Caco-2 (cell line): Measurements from ENCODE around the gene C7. TPM values are rescaled to one million over a fixed set of nuclear protein-coding genes. Genes with fewer than 3 reads are reported as not detected.

ENCODE experiments used
- BruUV-seq: library from RNA; stranded (reverse); fragments of 400-500 nt; replicated peaks from 2 replicates; lab custom pipeline; 2021; lab: Mats Ljungman, UMichigan
- CTCF ChIA-PET: fragments of 300-600 bp; sonication (Branson Sonifier 250); formaldehyde crosslinking; loops from one replicate; lab custom pipeline; 2022; ENCODE audit warnings: antibody characterized with exemption; lab: Charles Lee
- POLR2A ChIA-PET: fragments of 300-600 bp; sonication (Branson Sonifier 250); formaldehyde crosslinking; loops from one replicate; lab custom pipeline; 2022; ENCODE audit warnings: antibody characterized with exemption; lab: Charles Lee
- DNase-seq, 2 experiments: peaks; one replicate each; pipeline versions ENCODE4 v3.0.0 to v3.0.0-alpha.2; 2020 to 2022
- H3K27me3 ChIP-seq: replicated peaks from 2 replicates; pipeline ENCODE4 v1.6.0; 2011; ENCODE audit warnings: low read length; ENCODE audit not compliant: control insufficient read depth, insufficient read depth
- H3K36me3 ChIP-seq: 2 replicates; pipeline ENCODE4 v1.5.1; 2011; ENCODE audit warnings: low read length; ENCODE audit not compliant: control insufficient read depth, insufficient read depth
- H3K4me1 ChIP-seq: fragments of 250-450 bp; sonication (Bioruptor Pico); 2 replicates; pipeline ENCODE4 v1.5.1; 2020; ENCODE audit warnings: mild to moderate bottlenecking
- H3K4me3 ChIP-seq: 2 replicates; pipeline ENCODE4 v1.5.1; 2011; ENCODE audit warnings: low read depth, mild to moderate bottlenecking, control low read depth, low read length
- H3K9me3 ChIP-seq: fragments of 250-450 bp; sonication (Bioruptor Pico); 2 replicates; pipeline ENCODE4 v1.5.1; 2020; ENCODE audit warnings: mild to moderate bottlenecking, moderate library complexity
- H3K27ac Mint-ChIP-seq: one replicate; pipeline ENCODE4 v1.8.0; 2022; ENCODE audit warnings: mixed read lengths; ENCODE audit not compliant: unreplicated experiment
- H3K27me3 Mint-ChIP-seq: one replicate; pipeline ENCODE4 v1.8.0; 2022; ENCODE audit warnings: mixed read lengths; ENCODE audit not compliant: insufficient read depth, unreplicated experiment
- H3K36me3 Mint-ChIP-seq: one replicate; pipeline ENCODE4 v1.8.0; 2022; ENCODE audit warnings: mild to moderate bottlenecking, mixed read lengths; ENCODE audit not compliant: insufficient read depth, unreplicated experiment
- H3K4me1 Mint-ChIP-seq: one replicate; pipeline ENCODE4 v1.8.0; 2022; ENCODE audit warnings: low read depth, mixed read lengths; ENCODE audit not compliant: unreplicated experiment
- H3K4me3 Mint-ChIP-seq: one replicate; pipeline ENCODE4 v1.8.0; 2022; ENCODE audit warnings: mild to moderate bottlenecking, moderate library complexity, mixed read lengths; ENCODE audit not compliant: unreplicated experiment
- H3K9me3 Mint-ChIP-seq: one replicate; pipeline ENCODE4 v1.8.0; 2022; ENCODE audit warnings: mixed read lengths; ENCODE audit not compliant: unreplicated experiment
- CTCF ChIP-seq, 2 experiments: fragments of 200-600 bp in 1 of 2; IDR thresholded peaks; 1 replicate in 1 of 2; 2 replicates in 1 of 2; pipeline versions ENCODE4 v1.5.1 to v1.8.0; 2011 to 2022; ENCODE audit warnings: antibody characterized with exemption in 1 of 2, control low read depth in 1 of 2, inconsistent platforms in 1 of 2, low read depth in 1 of 2, low read length in 1 of 2, mild to moderate bottlenecking in 1 of 2, moderate library complexity in 1 of 2; ENCODE audit not compliant: insufficient read depth in 1 of 2, severe bottlenecking in 1 of 2, unreplicated experiment in 1 of 2
- intact Hi-C: fragments of 100-400 bp; cut with micrococcal nuclease; formaldehyde crosslinking; loops from one replicate; pipeline ENCODE4 v1.10.0; 2022; ENCODE audit not compliant: unreplicated experiment
- total RNA-seq: library from RNA; stranded (reverse); gene quantifications from 2 replicates; pipeline ENCODE4 v1.2.3, GENCODE V29; 2022

The C7 gene
- total RNA-seq, 1 experiment from 2014 or later, result not detected

DNA sequence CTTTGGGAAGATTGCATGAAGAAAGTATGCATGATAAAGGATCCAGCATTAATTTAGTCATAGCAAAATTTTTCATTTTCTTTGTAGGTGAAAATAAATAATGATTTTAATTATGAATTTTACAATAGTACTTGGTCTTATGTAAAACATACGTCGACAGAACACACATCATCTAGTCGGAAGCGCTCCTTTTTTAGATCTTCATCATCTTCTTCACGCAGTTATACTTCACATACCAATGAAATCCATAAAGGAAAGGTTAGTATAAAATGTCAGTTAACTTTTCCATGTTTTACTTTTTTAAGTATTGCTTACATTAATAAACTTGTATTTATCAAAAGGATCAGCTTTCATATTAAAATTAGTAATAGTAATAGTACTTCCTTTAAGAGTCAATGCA lies 35.8 kb downstream of the C7 start:
- no peak overlapping the region for H3K4me3 Mint-ChIP-seq
- peaks cover 4% of the 10 kb centered on the region for H3K27me3 Mint-ChIP-seq
- no peak for TF ChIP-seq CTCF (IDR thresholded peaks at IDR 0.05; ENCODE audit: insufficient read depth in 1 of 2, low read depth in 1 of 2, low read length in 1 of 2, severe bottlenecking in 1 of 2, unreplicated experiment in 1 of 2)
- POLR2A ChIA-PET, result no interaction called here
- Histone ChIP-seq H3K4me3 (no peak overlapping the region), H3K36me3 (no peaks in the 10 kb centered on the region), H3K9me3 (no peaks in the 10 kb centered on the region), H3K4me1 (no peaks in the 10 kb centered on the region), H3K27me3 (no peaks in the 10 kb centered on the region)
- H3K36me3 Mint-ChIP-seq, result no peaks in the 10 kb centered on the region
- no TSS peak for BruUV-seq
- no peak overlapping the region for H3K27ac Mint-ChIP-seq
- intact Hi-C loops, result no loop called here
- CTCF ChIA-PET, result no interaction called here
- H3K4me1 Mint-ChIP-seq, result no peaks in the 10 kb centered on the region
- no peak for DNase-seq
- H3K9me3 Mint-ChIP-seq, result no peaks in the 10 kb centered on the region

DNA sequence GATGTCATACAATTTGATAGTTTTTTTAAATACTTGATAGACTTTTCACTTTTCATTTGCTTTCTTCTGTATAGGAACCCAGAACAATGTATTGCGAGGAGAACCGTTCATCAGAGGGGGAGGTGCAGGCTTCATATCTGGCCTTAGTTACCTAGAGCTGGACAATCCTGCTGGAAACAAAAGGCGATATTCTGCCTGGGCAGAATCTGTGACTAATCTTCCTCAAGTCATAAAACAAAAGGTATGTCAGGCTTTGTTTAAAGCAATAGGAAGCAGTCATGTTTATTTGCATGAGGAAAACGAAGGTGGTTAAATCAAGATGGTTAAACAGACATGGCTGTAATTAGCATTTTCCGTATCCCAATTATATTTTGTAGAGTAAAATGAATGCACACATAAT lies 46.0 kb downstream of the C7 start:
- ChIA-PET CTCF (no interaction called here), POLR2A (no interaction called here)
- no peaks in the 10 kb centered on the region for H3K4me1 ChIP-seq
- Mint-ChIP-seq H3K4me3 (no peak overlapping the region), H3K4me1 (no peaks in the 10 kb centered on the region), H3K36me3 (no peaks in the 10 kb centered on the region), H3K9me3 (no peaks in the 10 kb centered on the region), H3K27ac (no peak overlapping the region), H3K27me3 (no peaks in the 10 kb centered on the region)
- H3K9me3 ChIP-seq, result no peaks in the 10 kb centered on the region; the same call in 1 of the 2 replicates
- BruUV-seq, result no TSS peak
- no peaks in the 10 kb centered on the region for H3K27me3 ChIP-seq
- H3K36me3 ChIP-seq, result no peaks in the 10 kb centered on the region
- TF ChIP-seq CTCF (IDR thresholded peaks at IDR 0.05; ENCODE audit: insufficient read depth in 1 of 2, low read depth in 1 of 2, low read length in 1 of 2, severe bottlenecking in 1 of 2, unreplicated experiment in 1 of 2), result no peak
- intact Hi-C loops, result no loop called here
- no peak for DNase-seq
- H3K4me3 ChIP-seq, result no peak overlapping the region

DNA sequence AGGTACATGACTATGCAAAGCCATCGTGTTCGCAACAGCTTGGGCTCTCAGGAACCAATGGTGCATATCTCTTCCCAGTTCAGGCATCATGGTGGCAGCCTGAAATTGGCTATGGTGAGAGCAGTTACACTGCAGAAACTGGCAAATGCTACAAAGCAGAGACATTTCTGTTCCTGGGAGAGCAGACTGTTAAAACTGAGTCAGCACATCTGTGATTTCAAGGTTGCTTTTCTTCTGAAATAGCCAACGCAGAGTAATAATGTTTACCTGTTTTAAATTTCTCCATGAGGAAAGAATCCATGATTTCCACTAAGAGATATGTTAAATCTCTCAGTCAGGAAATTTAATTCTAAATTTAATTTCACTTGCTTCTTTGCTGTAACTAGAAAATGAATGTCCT lies 47.8 kb downstream of the C7 start:
- Histone ChIP-seq H3K36me3 (no peaks in the 10 kb centered on the region), H3K9me3 (no peaks in the 10 kb centered on the region; the same call in 1 of the 2 replicates), H3K27me3 (no peaks in the 10 kb centered on the region), H3K4me3 (no peak overlapping the region), H3K4me1 (no peaks in the 10 kb centered on the region)
- intact Hi-C loops, result no loop called here
- Mint-ChIP-seq H3K27me3 (no peaks in the 10 kb centered on the region), H3K27ac (no peak overlapping the region), H3K4me1 (no peaks in the 10 kb centered on the region), H3K9me3 (no peaks in the 10 kb centered on the region), H3K36me3 (no peaks in the 10 kb centered on the region), H3K4me3 (no peak overlapping the region)
- TF ChIP-seq CTCF (IDR thresholded peaks at IDR 0.05; ENCODE audit: insufficient read depth in 1 of 2, low read depth in 1 of 2, low read length in 1 of 2, severe bottlenecking in 1 of 2, unreplicated experiment in 1 of 2), result no peak
- DNase-seq, result no peak
- BruUV-seq, result no TSS peak
- CTCF ChIA-PET, result no interaction called here
- POLR2A ChIA-PET, result no interaction called here
